Measurements from ENCODE around the gene ZNF460.
A peak's percentile ranks its signal among the peaks of the same experiment; 100 is the strongest.

ZNF460 gene

GRCh38 chr19:57279418-57280164 is 694 bp upstream of the ZNF460 start:
- H3K4me3 ChIP-seq (ENCODE audit: low read length) = peak overlapping the region; percentile 96
- DNase-seq (ENCODE audit: low read depth) = peak; percentile 97
- TF ChIP-seq, protein P1, sequence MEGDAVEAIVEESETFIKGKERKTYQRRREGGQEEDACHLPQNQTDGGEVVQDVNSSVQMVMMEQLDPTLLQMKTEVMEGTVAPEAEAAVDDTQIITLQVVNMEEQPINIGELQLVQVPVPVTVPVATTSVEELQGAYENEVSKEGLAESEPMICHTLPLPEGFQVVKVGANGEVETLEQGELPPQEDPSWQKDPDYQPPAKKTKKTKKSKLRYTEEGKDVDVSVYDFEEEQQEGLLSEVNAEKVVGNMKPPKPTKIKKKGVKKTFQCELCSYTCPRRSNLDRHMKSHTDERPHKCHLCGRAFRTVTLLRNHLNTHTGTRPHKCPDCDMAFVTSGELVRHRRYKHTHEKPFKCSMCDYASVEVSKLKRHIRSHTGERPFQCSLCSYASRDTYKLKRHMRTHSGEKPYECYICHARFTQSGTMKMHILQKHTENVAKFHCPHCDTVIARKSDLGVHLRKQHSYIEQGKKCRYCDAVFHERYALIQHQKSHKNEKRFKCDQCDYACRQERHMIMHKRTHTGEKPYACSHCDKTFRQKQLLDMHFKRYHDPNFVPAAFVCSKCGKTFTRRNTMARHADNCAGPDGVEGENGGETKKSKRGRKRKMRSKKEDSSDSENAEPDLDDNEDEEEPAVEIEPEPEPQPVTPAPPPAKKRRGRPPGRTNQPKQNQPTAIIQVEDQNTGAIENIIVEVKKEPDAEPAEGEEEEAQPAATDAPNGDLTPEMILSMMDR (conservative IDR thresholded peaks at IDR 0.05; ENCODE audit: low read length) = peak; percentile 40

GRCh38 chr19:57280962-57281400 is 696 bp downstream of the ZNF460 start:
- TF ChIP-seq, protein P1 (conservative IDR thresholded peaks at IDR 0.05; ENCODE audit: low read length) = no peak
- peak overlapping the region; percentile 96 for H3K4me3 ChIP-seq (ENCODE audit: low read length)
- no peak for DNase-seq (ENCODE audit: low read depth)

DNA sequence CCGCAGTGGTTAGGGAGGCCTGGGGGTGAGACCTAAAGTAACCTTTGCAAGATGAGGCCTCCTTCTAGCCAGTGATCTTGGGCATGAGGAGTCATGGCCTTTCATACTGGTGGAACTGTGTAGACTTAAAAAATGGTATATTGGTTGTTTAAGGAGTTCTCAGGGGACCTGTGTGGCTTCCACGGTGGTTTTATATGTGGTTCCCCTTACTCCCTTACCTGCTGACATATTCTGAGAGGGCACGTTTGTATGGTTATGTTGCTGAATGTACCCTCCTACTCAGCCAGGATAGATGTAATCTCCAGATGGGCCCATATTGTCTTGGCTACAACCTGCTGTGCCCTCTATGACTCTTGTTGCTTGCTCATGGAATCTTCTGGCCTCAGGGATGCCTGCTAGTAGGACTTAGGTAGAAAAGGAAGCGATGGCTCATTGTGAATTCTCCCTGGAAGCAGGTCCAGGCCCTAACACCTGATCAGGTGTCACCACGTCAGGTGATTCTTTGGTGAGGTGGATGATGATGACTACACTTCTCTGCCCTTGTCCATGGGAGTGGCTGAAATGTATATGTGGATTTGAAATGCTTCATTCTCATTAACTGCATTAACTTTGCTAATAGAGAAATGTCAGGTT is 1.8 kb downstream of the ZNF460 start:
- H3K4me3 ChIP-seq (ENCODE audit: low read length) = peak overlapping the region; percentile 96
- no peak for DNase-seq (ENCODE audit: low read depth)
- TF ChIP-seq, protein P1 (conservative IDR thresholded peaks at IDR 0.05; ENCODE audit: low read length) = no peak

- H3K4me3 ChIP-seq (ENCODE audit: low read length) = no peak overlapping the region
- no peak for DNase-seq (ENCODE audit: low read depth)
- TF ChIP-seq, protein P1 (conservative IDR thresholded peaks at IDR 0.05; ENCODE audit: low read length) = no peak
These were observed 8.1 kb downstream of the ZNF460 start for GRCh38 chr19:57288373-57288772.

- no peak for DNase-seq (ENCODE audit: low read depth)
- TF ChIP-seq, protein P1 (conservative IDR thresholded peaks at IDR 0.05; ENCODE audit: low read length) = no peak
- H3K4me3 ChIP-seq (ENCODE audit: low read length) = no peak overlapping the region
These were observed 10.7 kb downstream of the ZNF460 start for GRCh38 chr19:57290970-57291369.

DNA sequence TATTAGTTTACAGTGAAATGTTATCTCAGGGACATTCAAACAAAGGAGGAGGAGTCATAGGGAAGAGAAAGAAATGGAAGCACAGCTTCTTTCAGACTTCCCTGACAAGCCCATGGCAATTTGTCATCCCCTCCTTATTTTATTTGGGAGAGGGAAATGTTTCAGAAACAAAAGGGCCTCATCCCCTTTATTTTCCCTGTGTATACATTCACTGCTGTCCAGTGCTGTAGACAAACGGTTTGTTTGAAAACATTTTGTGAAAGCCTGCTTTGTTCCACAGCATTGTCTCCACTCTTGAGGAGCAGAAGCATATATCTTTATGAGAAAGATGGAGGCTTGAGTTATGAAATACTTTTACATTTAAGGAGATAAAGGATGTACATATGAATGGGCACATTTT is 12.3 kb downstream of the ZNF460 start:
- no peak for DNase-seq (ENCODE audit: low read depth)
- H3K4me3 ChIP-seq (ENCODE audit: low read length) = no peak overlapping the region
- TF ChIP-seq, protein P1 (conservative IDR thresholded peaks at IDR 0.05; ENCODE audit: low read length) = no peak

DNA sequence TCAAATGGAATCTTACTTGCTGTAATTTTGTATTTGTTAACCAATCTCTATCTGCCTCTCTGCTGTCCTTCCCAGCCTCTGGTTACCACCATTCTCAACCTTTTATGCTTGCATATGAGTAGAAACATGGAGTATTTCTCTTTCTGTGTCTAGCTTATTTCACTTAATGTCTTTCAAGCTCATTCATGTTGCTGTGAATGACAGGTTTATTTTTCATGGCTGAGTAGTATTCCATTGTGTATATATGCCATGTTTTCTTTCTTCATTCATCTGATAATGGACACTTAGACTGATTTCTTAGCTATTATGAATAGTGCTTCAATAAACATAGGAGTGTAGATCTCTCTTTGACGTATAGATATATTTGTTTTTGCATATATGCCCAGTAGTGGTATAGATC is 13.4 kb downstream of the ZNF460 start:
- no peak overlapping the region for H3K4me3 ChIP-seq (ENCODE audit: low read length)
- TF ChIP-seq, protein P1 (conservative IDR thresholded peaks at IDR 0.05; ENCODE audit: low read length) = no peak

More for the DNA sequence above, 13.4 kb downstream of the ZNF460 start:
- DNase-seq (ENCODE audit: low read depth) = no peak

All from AG10803 (cell line).